ENCODE measurements around the gene DAND5.
A peak's percentile ranks its signal among the peaks of the same experiment; 100 is the strongest.

The DAND5 gene

GRCh38 chr19:13015361-13016223 lies 46.2 kb downstream of the DAND5 start:
- Mint-ChIP-seq H3K27ac (no peak overlapping the region), H3K9me3 (no peaks in the 10 kb centered on the region), H3K4me3 (peak overlapping the region in 1 of 2 donors; percentile 28), H3K4me1 (ENCODE audit: low read depth in 2 of 2) (peaks cover 19 to 22% of the 10 kb centered on the region in 2 donors), H3K36me3 (ENCODE audit: insufficient read depth) (peaks cover 11% of the 10 kb centered on the region), H3K27me3 (peaks cover 60 to 85% of the 10 kb centered on the region in 2 donors)
- DNase-seq: no peak
- ATAC-seq (replicated peaks): no peak

GRCh38 chr19:13016245-13016627 lies 46.9 kb downstream of the DAND5 start:
- H3K27ac Mint-ChIP-seq: no peak overlapping the region
- peaks cover 19 to 22% of the 10 kb centered on the region in 2 donors for H3K4me1 Mint-ChIP-seq (ENCODE audit: low read depth in 2 of 2)
- DNase-seq: no peak
- H3K9me3 Mint-ChIP-seq: no peaks in the 10 kb centered on the region
- no peak for ATAC-seq (replicated peaks)
- H3K27me3 Mint-ChIP-seq: peaks cover 54 to 84% of the 10 kb centered on the region in 2 donors
- H3K36me3 Mint-ChIP-seq (ENCODE audit: insufficient read depth): peaks cover 11% of the 10 kb centered on the region
- no peak overlapping the region for H3K4me3 Mint-ChIP-seq

- H3K9me3 Mint-ChIP-seq: no peaks in the 10 kb centered on the region
- ATAC-seq (replicated peaks) (no peak), DNase-seq (no peak)
- peaks cover 11% of the 10 kb centered on the region for H3K36me3 Mint-ChIP-seq (ENCODE audit: insufficient read depth)
- H3K27me3 Mint-ChIP-seq: peaks cover 50 to 84% of the 10 kb centered on the region in 2 donors
- peaks cover 19 to 22% of the 10 kb centered on the region in 2 donors for H3K4me1 Mint-ChIP-seq (ENCODE audit: low read depth in 2 of 2)
- no peak overlapping the region for H3K27ac Mint-ChIP-seq
- no peak overlapping the region for H3K4me3 Mint-ChIP-seq
Measured at GRCh38 chr19:13016628-13017305, 47.4 kb downstream of the DAND5 start.

- H3K36me3 Mint-ChIP-seq (ENCODE audit: insufficient read depth): peaks cover 11% of the 10 kb centered on the region
- peaks cover 46 to 82% of the 10 kb centered on the region in 2 donors for H3K27me3 Mint-ChIP-seq
- no peak for ATAC-seq (replicated peaks)
- DNase-seq: no peak
- H3K4me1 Mint-ChIP-seq (ENCODE audit: low read depth in 2 of 2): peaks cover 19 to 22% of the 10 kb centered on the region in 2 donors
- no peak overlapping the region for H3K4me3 Mint-ChIP-seq
- no peaks in the 10 kb centered on the region for H3K9me3 Mint-ChIP-seq
- H3K27ac Mint-ChIP-seq: no peak overlapping the region
Measured at GRCh38 chr19:13017306-13018034, 48.1 kb downstream of the DAND5 start.

GRCh38 chr19:13018035-13018914 lies 48.9 kb downstream of the DAND5 start:
- H3K9me3 Mint-ChIP-seq: no peaks in the 10 kb centered on the region
- ATAC-seq (replicated peaks) (no peak), DNase-seq (no peak)
- H3K36me3 Mint-ChIP-seq (ENCODE audit: insufficient read depth): peaks cover 3% of the 10 kb centered on the region
- peaks cover 15 to 16% of the 10 kb centered on the region in 2 donors for H3K4me1 Mint-ChIP-seq (ENCODE audit: low read depth in 2 of 2)
- no peak overlapping the region for H3K27ac Mint-ChIP-seq
- H3K27me3 Mint-ChIP-seq: peaks cover 38 to 79% of the 10 kb centered on the region in 2 donors
- no peak overlapping the region for H3K4me3 Mint-ChIP-seq

GRCh38 chr19:13019332-13019731 lies 50.0 kb downstream of the DAND5 start:
- ATAC-seq (replicated peaks) (no peak), DNase-seq (no peak)
- Mint-ChIP-seq H3K4me1 (ENCODE audit: low read depth in 2 of 2) (peaks cover 13 to 17% of the 10 kb centered on the region in 2 donors), H3K9me3 (no peaks in the 10 kb centered on the region), H3K27me3 (peaks cover 33 to 79% of the 10 kb centered on the region in 2 donors), H3K27ac (no peak overlapping the region), H3K36me3 (ENCODE audit: insufficient read depth) (no peaks in the 10 kb centered on the region), H3K4me3 (no peak overlapping the region)

- H3K4me1 Mint-ChIP-seq (ENCODE audit: low read depth in 2 of 2): peaks cover 16 to 17% of the 10 kb centered on the region in 2 donors
- ATAC-seq (replicated peaks) (no peak), DNase-seq (no peak)
- H3K27me3 Mint-ChIP-seq: peaks cover 33 to 79% of the 10 kb centered on the region in 2 donors
- H3K9me3 Mint-ChIP-seq: no peaks in the 10 kb centered on the region
- no peaks in the 10 kb centered on the region for H3K36me3 Mint-ChIP-seq (ENCODE audit: insufficient read depth)
- H3K4me3 Mint-ChIP-seq: no peak overlapping the region
- H3K27ac Mint-ChIP-seq: no peak overlapping the region
Measured at GRCh38 chr19:13020002-13020414, 50.6 kb downstream of the DAND5 start.

GRCh38 chr19:13022111-13022858 lies 52.9 kb downstream of the DAND5 start:
- Mint-ChIP-seq H3K9me3 (no peaks in the 10 kb centered on the region), H3K4me3 (peak overlapping the region; percentile 36 to 73), H3K4me1 (ENCODE audit: low read depth in 2 of 2) (peaks cover 12 to 17% of the 10 kb centered on the region in 2 donors), H3K27ac (peak overlapping the region in 1 of 2 donors; percentile 49), H3K27me3 (peaks cover 39 to 80% of the 10 kb centered on the region in 2 donors), H3K36me3 (ENCODE audit: insufficient read depth) (no peaks in the 10 kb centered on the region)
- ATAC-seq (replicated peaks): no peak
- DNase-seq: no peak

GRCh38 chr19:13022859-13023636 lies 53.7 kb downstream of the DAND5 start:
- no peaks in the 10 kb centered on the region for H3K9me3 Mint-ChIP-seq
- H3K27me3 Mint-ChIP-seq: peaks cover 32 to 79% of the 10 kb centered on the region in 2 donors
- no peaks in the 10 kb centered on the region for H3K36me3 Mint-ChIP-seq (ENCODE audit: insufficient read depth)
- H3K4me3 Mint-ChIP-seq: peak overlapping the region; percentile 71 to 73
- H3K27ac Mint-ChIP-seq: peak overlapping the region in 1 of 2 donors; percentile 58
- DNase-seq (no peak), ATAC-seq (replicated peaks) (no peak)
- peaks cover 12 to 17% of the 10 kb centered on the region in 2 donors for H3K4me1 Mint-ChIP-seq (ENCODE audit: low read depth in 2 of 2)

GRCh38 chr19:13023656-13024055 lies 54.3 kb downstream of the DAND5 start:
- Mint-ChIP-seq H3K36me3 (ENCODE audit: insufficient read depth) (no peaks in the 10 kb centered on the region), H3K9me3 (no peaks in the 10 kb centered on the region), H3K4me3 (peak overlapping the region; percentile 71 to 73), H3K27me3 (peaks cover 32 to 79% of the 10 kb centered on the region in 2 donors), H3K4me1 (ENCODE audit: low read depth in 2 of 2) (peaks cover 12 to 17% of the 10 kb centered on the region in 2 donors), H3K27ac (peak overlapping the region in 1 of 2 donors; percentile 58)
- DNase-seq (no peak), ATAC-seq (replicated peaks) (no peak)

Data from effector memory CD8-positive, alpha-beta T cell (primary cell).